Measurements from ENCODE around the gene NMT1. TPM values are rescaled to one million over a fixed set of nuclear protein-coding genes. Genes with fewer than 3 reads are reported as not detected.

Gene NMT1
- total and polyA plus RNA-seq, 4 donors, result 27.0 to 83.7 (median 42.6) TPM

DNA sequence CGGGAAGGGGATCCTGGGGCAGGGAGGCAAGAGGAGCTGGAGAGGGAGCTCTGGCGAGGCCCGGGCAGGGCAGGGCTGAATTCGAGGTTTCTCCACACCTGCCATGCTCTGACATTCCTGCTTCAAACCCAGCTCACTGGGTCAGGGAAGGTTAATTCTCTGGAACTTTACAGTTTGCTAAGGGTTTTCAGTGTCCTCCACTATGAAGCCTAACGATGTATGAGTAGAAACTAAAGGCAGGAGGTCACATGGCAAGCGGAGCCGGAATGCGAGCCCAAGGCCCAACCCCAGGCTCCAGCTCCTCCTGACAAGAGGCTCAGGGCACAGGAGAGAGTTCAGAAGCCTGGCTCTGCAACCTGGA lies 38.8 kb upstream of the NMT1 start:
- H3K9ac ChIP-seq (ENCODE audit: low read depth in 1 of 2, low read length in 2 of 2), result peak overlapping the region in 1 of 2 donors; percentile 80
- H3K36me3 ChIP-seq (ENCODE audit: control insufficient read depth in 4 of 4, insufficient read depth in 3 of 4, low read depth in 1 of 4, low read length in 3 of 4), result peaks cover 0 to 14% (median 3%) of the 10 kb centered on the region in 4 donors
- TF ChIP-seq NR2F2 (IDR thresholded peaks at IDR 0.05) (no peak), TAF1 (conservative IDR thresholded peaks at IDR 0.05) (no peak), JUND (IDR thresholded peaks at IDR 0.05) (no peak), RXRA (IDR thresholded peaks at IDR 0.05) (no peak), HNF4A (conservative IDR thresholded peaks at IDR 0.05) (no peak), FOXA2 (IDR thresholded peaks at IDR 0.05) (no peak), EGR1 (IDR thresholded peaks at IDR 0.05; ENCODE audit: low read depth in 2 of 2) (no peak), RAD21 (IDR thresholded peaks at IDR 0.05) (no peak), YY1 (IDR thresholded peaks at IDR 0.05) (no peak), GABPA (IDR thresholded peaks at IDR 0.05 in 1 of 2, conservative IDR thresholded peaks at IDR 0.05 in 1 of 2) (no peak)
- TF ChIP-seq, protein P1, sequence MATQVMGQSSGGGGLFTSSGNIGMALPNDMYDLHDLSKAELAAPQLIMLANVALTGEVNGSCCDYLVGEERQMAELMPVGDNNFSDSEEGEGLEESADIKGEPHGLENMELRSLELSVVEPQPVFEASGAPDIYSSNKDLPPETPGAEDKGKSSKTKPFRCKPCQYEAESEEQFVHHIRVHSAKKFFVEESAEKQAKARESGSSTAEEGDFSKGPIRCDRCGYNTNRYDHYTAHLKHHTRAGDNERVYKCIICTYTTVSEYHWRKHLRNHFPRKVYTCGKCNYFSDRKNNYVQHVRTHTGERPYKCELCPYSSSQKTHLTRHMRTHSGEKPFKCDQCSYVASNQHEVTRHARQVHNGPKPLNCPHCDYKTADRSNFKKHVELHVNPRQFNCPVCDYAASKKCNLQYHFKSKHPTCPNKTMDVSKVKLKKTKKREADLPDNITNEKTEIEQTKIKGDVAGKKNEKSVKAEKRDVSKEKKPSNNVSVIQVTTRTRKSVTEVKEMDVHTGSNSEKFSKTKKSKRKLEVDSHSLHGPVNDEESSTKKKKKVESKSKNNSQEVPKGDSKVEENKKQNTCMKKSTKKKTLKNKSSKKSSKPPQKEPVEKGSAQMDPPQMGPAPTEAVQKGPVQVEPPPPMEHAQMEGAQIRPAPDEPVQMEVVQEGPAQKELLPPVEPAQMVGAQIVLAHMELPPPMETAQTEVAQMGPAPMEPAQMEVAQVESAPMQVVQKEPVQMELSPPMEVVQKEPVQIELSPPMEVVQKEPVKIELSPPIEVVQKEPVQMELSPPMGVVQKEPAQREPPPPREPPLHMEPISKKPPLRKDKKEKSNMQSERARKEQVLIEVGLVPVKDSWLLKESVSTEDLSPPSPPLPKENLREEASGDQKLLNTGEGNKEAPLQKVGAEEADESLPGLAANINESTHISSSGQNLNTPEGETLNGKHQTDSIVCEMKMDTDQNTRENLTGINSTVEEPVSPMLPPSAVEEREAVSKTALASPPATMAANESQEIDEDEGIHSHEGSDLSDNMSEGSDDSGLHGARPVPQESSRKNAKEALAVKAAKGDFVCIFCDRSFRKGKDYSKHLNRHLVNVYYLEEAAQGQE (IDR thresholded peaks at IDR 0.05), result no peak
- TF ChIP-seq, protein P2, sequence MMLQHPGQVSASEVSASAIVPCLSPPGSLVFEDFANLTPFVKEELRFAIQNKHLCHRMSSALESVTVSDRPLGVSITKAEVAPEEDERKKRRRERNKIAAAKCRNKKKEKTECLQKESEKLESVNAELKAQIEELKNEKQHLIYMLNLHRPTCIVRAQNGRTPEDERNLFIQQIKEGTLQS (IDR thresholded peaks at IDR 0.05), result no peak
- TF ChIP-seq, protein P3, sequence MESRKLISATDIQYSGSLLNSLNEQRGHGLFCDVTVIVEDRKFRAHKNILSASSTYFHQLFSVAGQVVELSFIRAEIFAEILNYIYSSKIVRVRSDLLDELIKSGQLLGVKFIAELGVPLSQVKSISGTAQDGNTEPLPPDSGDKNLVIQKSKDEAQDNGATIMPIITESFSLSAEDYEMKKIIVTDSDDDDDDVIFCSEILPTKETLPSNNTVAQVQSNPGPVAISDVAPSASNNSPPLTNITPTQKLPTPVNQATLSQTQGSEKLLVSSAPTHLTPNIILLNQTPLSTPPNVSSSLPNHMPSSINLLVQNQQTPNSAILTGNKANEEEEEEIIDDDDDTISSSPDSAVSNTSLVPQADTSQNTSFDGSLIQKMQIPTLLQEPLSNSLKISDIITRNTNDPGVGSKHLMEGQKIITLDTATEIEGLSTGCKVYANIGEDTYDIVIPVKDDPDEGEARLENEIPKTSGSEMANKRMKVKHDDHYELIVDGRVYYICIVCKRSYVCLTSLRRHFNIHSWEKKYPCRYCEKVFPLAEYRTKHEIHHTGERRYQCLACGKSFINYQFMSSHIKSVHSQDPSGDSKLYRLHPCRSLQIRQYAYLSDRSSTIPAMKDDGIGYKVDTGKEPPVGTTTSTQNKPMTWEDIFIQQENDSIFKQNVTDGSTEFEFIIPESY (IDR thresholded peaks at IDR 0.05), result no peak
- TF ChIP-seq, protein P4, sequence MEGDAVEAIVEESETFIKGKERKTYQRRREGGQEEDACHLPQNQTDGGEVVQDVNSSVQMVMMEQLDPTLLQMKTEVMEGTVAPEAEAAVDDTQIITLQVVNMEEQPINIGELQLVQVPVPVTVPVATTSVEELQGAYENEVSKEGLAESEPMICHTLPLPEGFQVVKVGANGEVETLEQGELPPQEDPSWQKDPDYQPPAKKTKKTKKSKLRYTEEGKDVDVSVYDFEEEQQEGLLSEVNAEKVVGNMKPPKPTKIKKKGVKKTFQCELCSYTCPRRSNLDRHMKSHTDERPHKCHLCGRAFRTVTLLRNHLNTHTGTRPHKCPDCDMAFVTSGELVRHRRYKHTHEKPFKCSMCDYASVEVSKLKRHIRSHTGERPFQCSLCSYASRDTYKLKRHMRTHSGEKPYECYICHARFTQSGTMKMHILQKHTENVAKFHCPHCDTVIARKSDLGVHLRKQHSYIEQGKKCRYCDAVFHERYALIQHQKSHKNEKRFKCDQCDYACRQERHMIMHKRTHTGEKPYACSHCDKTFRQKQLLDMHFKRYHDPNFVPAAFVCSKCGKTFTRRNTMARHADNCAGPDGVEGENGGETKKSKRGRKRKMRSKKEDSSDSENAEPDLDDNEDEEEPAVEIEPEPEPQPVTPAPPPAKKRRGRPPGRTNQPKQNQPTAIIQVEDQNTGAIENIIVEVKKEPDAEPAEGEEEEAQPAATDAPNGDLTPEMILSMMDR (IDR thresholded peaks at IDR 0.05; ENCODE audit: low read depth, low read length, missing input control), result no peak
- H3K27me3 ChIP-seq (ENCODE audit: control insufficient read depth in 4 of 4, insufficient read depth in 4 of 4, low read length in 3 of 4), result no peaks in the 10 kb centered on the region
- H3K27ac ChIP-seq (ENCODE audit: low read depth in 1 of 2, low read length in 2 of 2), result no peak overlapping the region
- H3K4me1 ChIP-seq (ENCODE audit: control insufficient read depth in 4 of 4, insufficient read depth in 4 of 4, low read length in 3 of 4), result peaks cover 11 to 28% (median 20%) of the 10 kb centered on the region in 4 donors
- DNase-seq (ENCODE audit: low spot score), result no peak
- no peak overlapping the region for H3K4me3 ChIP-seq (ENCODE audit: low read depth in 1 of 3, low read length in 3 of 3)
- WGBS, result 67% methylated on average over 8 of the region's 8 CpGs
- no peaks in the 10 kb centered on the region for H3K9me3 ChIP-seq (ENCODE audit: control insufficient read depth in 4 of 4, low read length in 3 of 4)

DNA sequence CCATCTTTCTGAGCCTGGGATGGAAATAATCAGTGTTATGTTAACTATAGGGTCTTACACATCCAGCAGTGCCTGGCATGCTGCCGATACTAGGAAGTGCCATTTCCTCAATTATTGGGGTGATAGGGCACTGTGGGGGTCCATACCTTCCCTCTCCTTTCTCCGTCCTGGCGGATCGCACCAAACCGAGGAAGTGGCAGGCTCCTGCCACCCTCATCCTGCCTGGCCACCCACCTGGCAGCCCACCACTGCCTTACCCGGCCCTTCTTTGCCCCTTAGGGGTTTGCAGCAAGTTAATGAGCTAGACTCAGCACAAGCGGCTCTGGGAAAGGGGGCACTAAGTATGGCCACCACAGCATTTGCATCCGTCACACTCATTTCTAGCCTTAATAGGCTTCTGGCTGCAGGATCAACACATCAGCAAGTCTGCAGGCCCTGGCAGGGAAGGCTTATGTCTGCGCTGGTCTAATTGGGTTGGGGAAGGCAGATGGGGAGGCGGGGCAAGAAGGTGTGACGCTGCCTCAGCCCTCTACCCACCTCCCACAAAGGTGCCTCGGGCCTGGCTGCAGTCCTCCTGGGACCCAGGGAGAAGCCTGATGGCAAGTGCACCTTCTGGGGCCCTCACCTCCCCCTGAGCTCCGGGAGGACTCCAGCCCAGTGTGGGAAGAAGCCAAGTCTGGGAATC lies 38.3 kb upstream of the NMT1 start:
- Histone ChIP-seq H3K36me3 (ENCODE audit: control insufficient read depth in 4 of 4, insufficient read depth in 3 of 4, low read depth in 1 of 4, low read length in 3 of 4) (peaks cover 0 to 15% (median 3%) of the 10 kb centered on the region in 4 donors), H3K4me3 (ENCODE audit: low read depth in 1 of 3, low read length in 3 of 3) (no peak overlapping the region), H3K27me3 (ENCODE audit: control insufficient read depth in 4 of 4, insufficient read depth in 4 of 4, low read length in 3 of 4) (no peaks in the 10 kb centered on the region), H3K27ac (ENCODE audit: low read depth in 1 of 2, low read length in 2 of 2) (no peak overlapping the region), H3K9me3 (ENCODE audit: control insufficient read depth in 4 of 4, low read length in 3 of 4) (no peaks in the 10 kb centered on the region), H3K4me1 (ENCODE audit: control insufficient read depth in 4 of 4, insufficient read depth in 4 of 4, low read length in 3 of 4) (peaks cover 11 to 28% (median 20%) of the 10 kb centered on the region in 4 donors), H3K9ac (ENCODE audit: low read depth in 1 of 2, low read length in 2 of 2) (no peak overlapping the region)
- TF ChIP-seq TAF1 (conservative IDR thresholded peaks at IDR 0.05), result no peak
- TF ChIP-seq NR2F2 (IDR thresholded peaks at IDR 0.05), result no peak
- TF ChIP-seq, protein P4 (IDR thresholded peaks at IDR 0.05; ENCODE audit: low read depth, low read length, missing input control), result no peak
- no peak for TF ChIP-seq RXRA (IDR thresholded peaks at IDR 0.05)
- no peak for TF ChIP-seq GABPA (IDR thresholded peaks at IDR 0.05 in 1 of 2, conservative IDR thresholded peaks at IDR 0.05 in 1 of 2)
- TF ChIP-seq, protein P2 (IDR thresholded peaks at IDR 0.05), result no peak
- no peak for TF ChIP-seq JUND (IDR thresholded peaks at IDR 0.05)
- TF ChIP-seq, protein P3 (IDR thresholded peaks at IDR 0.05), result no peak
- TF ChIP-seq HNF4G (IDR thresholded peaks at IDR 0.05), result no peak
- TF ChIP-seq HNF4A (conservative IDR thresholded peaks at IDR 0.05), result no peak
- DNase-seq (ENCODE audit: low spot score), result no peak
- 96% methylated on average over 13 of the region's 13 CpGs for WGBS
